Measurements from ENCODE around the gene RHEBL1.
A peak's percentile ranks its signal among the peaks of the same experiment; 100 is the strongest.
"Not testable (repeated sequence)": the region's sequence is repeated elsewhere in the genome, so short reads cannot be mapped to it uniquely, and the experiment has no call there.

Gene RHEBL1

DNA sequence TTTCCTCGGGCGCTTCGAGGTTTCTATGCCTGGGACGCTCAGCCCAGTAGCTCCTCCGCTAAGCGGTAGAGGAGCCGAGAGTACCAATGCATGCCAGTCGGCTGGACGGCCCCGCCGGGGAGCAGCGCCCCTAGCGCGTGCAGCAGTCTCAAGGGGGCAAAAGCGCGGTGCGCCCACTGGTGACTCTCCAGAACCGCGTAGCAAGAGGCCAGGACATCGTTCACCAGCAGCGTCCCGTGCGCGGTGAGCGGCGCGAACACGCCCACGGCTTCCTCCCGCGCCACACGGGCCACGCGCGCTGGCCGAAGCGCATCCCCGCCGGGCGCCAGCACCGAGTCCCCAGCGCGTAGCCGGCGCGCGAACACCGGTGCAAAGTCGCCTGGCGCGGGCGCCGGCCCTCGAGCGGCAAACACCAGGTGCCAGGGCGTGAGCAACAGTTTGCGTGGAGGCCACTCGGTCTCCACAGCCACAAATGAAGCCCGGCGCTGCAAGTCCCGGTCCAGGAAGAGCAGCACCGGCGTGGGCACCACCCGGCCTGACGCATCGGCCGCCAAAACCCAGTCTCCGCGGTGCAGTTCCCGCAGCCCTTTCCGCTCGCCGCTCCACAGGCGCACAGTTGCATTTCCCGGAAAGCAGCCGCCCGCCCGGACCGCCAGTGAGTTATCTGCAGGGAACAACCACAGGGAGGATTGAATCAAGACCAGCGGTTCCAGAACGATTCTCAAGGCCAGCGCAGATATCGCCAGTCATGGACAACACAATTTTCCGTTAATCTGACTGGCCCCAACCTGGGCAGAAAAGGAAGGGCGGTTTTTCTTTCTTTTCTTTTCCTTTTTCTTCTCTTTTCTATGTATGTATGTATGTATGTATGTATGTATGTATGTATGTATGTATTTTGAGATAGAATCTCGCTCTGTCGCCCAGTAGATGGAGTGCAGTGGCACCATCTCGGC lies 20.3 kb upstream of the RHEBL1 start:
- DNase-seq (ENCODE audit: low spot score): no peak

DNA sequence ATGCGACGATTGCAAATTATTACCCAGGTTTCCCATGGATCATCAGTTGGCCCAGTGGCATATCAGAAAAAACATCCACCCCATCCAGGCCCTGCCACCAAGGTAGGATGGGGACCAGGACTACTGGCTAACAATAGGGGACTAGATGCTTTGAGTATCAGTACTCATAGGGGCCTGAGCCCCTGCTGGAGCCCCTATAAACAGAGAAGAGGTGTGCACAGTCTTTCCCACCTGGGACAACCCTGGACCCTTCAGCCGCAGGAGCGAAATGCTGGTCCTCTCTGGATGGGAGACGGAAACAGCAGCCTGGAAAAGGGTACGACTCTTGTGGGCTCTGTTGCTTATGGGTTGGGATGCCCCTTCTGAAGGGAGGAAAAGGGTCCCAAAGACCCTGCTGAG lies 19.2 kb upstream of the RHEBL1 start:
- DNase-seq (ENCODE audit: low spot score): no peak

DNA sequence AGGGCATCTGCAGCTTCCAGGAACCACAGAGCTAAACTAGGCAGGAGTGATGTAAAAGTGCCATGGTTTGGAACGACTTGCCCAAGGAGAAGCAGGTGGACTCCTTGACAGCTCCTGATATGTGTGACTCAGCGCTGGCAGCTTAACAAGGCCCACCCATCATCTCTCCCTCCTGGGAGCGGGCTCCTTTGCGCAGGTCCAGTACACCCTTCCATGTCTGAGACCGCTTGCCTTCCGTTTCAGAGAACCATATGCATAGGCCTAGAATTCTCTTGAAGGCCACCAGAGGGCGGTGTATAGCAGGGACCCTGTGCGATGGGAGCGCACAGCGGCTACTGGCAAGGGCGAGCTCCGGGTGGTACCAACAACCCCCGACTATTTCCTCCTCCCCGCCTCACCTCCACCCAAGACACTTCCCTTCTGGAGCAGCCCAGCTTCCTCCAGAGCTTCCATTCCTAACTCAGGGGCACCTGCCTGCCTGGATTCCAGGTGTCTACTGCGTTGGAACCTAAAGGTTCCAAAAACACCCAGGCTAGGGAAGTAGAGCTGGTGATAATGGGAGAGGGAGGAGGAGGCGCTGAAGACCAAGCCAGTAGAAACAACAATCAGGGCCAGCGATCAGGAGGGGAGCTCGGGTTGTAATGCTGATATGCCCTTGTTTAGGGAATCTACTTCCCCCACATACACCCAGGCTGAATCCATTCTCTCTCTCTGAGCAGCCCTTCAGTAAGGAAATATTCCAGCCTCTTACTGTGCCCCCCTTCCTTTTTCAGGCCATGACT lies 18.6 kb upstream of the RHEBL1 start:
- peak; percentile 91 for DNase-seq (ENCODE audit: low spot score)

DNA sequence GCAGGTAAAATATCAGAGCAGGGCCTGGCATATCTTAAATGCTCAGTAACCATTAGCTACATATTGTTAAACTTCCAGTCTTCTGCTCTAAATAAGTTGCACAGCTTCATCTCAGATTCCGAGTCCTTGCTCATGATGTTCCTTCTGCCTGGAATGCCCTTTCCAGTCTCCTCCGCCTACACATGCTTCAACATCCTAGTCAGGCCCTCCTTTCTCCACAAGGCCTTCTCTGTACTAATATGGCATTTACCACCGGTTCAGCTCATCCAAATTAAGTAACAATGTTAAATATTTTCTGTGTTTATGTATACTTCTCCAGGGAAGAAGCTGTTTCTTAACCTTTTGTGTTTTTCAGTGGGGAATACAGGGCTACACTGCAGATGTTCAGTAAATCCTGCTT lies 16.3 kb upstream of the RHEBL1 start:
- DNase-seq (ENCODE audit: low spot score): no peak

DNA sequence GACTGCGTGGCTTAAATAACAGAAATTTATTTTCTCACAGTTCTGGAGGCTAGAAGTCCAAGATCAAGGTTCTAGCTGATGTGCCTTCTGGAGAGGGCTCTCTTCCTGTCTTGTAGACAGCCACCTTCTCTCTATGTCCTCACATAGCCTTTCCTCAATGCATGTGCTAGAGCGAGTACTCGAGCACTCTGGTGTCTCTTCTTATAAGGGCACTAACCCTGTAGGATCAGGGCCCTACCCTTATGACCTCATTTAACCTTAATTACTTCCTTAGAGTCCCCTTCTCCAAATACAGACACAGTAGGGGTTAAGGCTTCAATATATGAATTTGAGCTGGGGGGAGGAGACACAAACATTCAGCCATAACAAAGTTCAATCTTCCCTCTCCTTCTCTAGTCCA lies 14.7 kb upstream of the RHEBL1 start:
- no peak for DNase-seq (ENCODE audit: low spot score)

DNA sequence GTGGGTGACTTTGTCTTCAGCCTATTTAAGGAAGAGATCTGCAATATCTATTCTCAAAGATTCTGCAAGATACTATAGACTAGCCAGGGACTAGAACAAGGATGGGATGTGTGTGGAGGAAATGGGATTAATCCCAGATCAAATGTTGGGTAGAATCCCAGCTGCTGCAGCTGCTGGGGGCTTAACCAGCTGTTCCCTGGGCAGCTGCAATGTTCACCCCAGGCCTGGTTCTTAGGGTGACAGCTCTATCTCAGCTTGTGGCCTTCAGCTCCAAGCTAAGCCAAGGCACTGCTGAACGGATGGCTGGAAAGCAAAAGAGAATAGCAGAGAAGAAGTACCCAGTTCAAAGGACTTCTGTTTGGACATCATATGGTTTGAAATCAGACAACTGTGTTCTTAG lies 10.0 kb upstream of the RHEBL1 start:
- DNase-seq (ENCODE audit: low spot score): no peak

DNA sequence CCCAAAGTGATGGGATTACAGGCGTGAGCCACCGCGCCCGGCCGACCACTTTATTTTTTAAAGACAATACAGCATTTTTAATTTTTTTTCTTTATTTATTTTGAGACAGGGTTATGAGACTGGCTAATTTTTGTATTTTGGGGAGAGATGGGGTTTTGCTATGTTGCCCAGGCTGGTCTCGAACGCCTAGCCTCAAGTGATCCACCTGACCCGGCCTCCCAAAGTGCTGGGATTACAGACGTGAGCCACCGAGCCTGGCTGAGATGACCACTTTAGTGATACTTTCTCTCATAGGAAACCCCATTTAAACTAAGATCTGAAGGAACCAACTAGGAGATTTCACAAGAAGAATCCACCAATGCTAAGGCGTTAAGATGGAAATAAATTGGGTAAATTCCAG lies 1.2 kb upstream of the RHEBL1 start:
- DNase-seq (ENCODE audit: low spot score): no peak

DNA sequence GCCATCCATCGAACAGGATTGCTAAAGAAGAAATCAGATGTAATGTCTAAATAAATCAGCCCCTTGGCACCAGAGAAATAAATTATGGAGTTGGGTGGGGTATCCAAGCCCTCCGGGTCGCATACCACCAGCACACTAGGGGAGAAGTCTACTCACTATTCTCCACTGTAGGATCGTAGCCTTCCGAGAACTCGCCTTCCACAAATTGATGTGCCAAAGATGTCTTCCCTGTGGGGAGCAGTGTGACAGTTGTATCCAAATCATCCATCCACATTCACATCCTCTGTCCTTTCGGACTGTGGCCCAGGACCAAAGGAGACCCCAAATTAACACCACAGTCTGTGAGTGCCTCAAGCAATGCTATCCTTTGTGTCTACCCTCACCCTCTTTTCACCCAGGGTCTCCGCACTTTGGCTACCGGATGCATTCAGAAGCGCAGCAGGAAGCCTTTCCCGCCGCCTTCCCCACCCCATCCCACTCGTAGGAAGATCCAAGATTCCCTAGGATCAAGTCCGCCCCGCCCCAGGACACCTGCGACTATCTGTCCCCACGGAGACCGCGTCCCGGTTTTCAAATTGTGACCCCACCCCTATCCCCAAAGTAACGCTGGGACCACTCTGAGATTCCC lies 786 bp downstream of the RHEBL1 start:
- DNase-seq (ENCODE audit: low spot score): no peak

DNA sequence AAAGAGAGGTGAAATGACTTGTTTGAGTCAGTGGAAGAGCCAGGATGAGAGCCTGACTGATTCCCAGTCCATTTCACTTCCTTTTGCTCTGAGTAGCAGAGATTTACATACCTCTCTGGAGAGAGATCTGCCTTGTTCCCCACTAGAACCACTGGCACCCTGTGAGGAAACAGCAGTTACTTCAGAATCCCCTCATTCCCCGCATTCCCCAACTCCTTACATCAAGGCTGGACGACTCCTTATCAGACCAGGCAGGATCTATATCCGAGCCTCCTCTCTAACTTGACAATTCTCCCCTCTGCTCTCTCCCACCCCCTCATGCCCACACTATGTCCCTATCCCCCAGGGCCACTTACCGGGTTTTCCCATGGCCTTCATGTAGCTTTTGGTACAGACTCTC lies 3.7 kb downstream of the RHEBL1 start:
- DNase-seq (ENCODE audit: low spot score): no peak

DNA sequence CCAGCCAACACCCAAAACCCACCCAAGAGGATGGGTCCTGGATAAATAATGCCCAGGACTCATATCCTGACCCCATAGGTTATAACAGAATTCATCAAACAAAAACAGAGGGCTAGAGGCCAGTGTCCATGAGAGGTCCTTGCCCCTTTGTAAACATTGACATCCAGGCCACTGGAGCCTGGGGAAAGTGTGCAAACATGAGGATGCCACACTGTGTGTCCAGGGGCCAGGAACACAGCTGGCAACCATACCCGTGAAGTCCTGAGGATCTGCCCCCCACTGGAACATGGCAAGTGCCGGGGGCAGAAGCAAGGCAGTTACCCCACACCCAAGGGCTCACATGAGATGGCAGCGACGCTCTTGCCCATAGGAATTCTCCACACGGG lies 5.0 kb downstream of the RHEBL1 start:
- no peak for DNase-seq (ENCODE audit: low spot score)

DNA sequence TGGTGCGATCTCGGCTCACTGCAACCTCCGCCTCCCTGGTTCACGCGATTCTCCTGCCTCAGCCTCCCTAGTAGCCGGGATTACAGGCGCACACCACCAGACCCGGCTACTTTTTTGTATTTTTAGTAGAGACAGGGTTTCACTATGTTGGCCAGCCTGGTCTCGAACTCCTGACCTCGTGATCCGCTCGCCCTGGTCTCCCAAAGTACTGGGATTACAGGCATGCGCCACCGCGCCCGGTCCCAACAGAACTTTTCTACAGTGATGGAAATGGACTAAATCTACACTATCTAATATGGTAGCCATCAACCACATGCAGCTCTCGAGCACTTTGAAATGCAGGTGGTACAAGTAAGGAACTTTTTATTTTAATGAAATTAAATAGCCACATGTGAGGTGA lies 7.9 kb downstream of the RHEBL1 start:
- DNase-seq (ENCODE audit: low spot score): not testable (repeated sequence)

DNA sequence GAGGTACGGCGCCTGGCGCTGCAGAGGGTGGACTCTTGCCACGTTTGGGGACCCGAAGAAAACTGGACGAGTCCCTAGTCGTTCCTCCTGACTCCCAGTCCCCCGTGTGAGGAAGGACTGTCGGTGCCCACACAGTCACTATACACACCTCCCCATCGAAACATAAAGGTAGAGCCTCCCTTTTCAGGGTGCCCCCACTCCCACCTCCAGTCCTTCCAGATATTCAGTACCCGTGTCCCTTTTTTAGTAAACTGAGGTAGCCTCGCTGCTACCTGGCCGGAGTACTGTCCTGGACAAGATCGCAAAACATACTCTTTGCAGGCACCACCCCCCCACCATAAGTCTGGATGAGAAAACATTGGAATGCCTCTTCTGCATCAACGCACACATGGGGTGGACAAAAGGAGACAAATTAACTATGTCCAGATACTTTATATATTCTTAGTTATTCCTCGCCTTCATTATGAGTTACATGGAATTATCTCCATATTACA lies 8.6 kb downstream of the RHEBL1 start:
- no peak for DNase-seq (ENCODE audit: low spot score)

DNA sequence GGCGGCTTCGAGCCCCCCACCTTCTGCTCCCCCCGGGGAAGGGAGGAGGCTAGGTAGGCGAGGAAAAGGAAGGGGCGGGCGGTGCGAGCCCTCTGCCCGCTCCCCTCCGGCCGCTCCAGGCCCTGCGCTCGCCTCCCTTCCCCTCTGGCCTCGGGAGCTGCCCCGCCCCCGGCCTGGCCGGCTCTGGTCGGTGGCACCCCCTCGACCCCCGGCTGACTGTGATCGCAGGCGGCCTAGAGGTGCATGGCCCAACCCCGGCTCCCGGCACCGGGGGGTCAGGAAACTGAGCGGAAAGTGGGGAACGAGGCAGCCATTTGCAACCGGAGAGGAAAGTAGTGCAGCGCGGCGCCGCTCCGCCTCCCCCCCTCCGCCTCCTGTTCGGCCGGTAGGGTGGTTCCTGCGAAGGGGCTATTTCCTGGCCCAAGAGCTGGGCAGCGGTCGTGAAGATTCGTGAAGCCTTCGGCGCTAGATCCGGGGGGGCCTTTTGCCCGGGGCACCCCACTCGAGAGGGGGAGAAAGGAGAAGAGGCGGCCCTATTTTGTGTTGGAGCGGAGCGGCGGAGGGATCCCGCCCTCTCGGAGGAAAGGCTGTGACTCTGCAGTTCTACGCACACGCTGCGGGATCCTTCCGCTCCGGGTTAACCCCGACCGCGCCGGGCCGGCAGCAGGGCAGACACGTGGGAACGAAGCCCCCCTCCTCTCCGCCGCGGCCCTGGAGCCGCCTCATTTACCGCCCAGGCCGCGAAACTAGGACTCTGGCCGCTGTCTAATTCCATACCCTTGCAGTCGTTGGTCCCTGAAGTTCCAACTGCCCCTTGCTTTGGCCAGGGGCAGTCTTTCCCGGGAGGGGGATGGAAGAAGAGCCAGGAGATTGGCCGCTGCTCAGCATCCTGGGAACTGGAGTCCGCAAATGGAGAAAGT lies 9.3 kb downstream of the RHEBL1 start, which contains the start of gene KMT2D:
Gene KMT2D, minus strand, starts transcription at position 558 of the 920 bp plus-strand sequence. CDS start 5,470 bp downstream, outside the sequence.
- DNase-seq (ENCODE audit: low spot score): peak; percentile 96

DNA sequence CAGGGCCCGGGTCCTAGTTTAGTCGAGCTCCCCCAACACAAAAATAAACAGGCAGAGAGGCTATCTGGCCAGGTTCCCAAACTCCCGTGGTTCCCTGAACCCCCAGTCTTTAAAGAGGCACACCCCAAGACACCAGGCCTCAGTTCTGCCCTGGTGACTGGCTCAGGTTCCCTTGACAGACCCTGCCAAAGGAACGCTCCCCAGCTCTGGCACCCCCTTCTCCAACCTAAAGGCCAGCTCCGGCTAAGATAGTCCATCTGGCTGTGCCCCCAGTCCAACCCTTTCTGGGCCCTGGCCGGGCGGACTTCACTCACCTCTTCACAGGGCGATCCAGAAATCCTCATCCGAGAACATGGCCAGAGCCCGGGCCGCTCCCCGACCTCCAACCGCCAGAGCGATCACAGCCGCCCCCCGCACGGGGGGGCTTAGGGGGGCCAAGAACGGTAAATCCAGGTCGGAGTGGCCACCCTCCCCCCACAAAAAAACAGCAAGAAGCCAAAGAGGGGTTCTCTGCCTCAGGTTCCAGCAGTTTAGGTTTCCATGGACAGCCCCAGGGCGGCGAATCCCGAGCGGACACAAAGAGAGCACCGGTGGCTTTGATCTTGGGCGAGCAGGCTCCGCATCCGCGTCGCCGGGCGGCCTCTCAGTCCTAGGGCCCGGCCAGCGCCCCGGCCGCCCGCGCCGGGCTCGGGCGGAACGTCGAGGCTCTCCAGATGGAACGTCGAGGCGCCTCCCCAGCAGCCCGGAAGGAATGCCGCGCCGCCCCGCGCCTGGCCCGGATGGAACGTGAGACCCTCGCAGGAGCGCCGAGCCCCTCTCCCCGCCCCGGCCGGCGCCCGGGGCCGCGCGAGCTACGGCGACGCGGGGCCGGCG lies 10.2 kb downstream of the RHEBL1 start:
- DNase-seq (ENCODE audit: low spot score): no peak

DNA sequence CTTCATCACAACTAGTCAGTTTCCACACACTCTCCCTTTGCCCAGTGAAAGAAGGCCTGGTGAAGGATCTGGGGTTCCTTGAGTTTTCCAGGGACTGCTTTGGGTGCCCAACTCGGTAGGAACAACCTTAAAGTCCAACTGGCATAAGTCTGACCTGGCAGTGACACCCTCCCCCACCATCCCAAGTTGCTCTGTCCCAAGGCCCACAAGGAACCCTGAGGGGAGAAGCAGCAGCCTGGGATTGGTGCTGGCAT lies 10.8 kb downstream of the RHEBL1 start:
- no peak for DNase-seq (ENCODE audit: low spot score)

DNA sequence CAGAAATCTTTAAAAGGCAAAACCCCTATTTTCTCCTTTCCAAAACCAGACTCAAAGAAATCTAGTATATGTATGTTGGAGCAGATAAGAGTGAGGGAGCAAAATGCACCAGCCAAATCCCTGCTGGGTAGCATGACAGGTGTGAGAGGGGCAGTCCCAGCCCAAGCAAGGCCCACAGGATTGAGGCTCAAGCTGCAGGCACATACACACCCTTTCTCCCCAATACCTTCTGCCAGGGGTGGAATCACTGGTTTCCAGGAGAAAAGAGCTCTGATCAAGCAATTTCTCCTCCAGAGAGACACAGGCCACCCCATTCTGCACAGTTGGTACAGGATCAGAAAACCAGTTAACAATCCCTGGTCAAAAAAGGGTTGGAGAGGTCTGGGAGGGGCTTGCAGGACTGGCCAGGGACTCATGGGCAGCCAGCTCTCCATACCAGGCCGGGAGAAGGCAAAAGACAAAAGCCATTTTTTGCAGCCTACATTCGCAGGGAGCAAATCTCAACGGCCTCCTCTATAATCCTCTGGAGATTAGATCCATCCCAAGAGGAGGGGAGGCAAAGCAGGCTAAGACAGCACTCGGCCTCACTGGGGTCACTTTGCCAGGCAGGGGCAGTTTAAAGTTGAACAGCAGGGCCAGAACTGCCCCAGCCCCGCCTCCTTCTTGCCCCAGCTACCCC lies 11.3 kb downstream of the RHEBL1 start:
- no peak for DNase-seq (ENCODE audit: low spot score)

DNA sequence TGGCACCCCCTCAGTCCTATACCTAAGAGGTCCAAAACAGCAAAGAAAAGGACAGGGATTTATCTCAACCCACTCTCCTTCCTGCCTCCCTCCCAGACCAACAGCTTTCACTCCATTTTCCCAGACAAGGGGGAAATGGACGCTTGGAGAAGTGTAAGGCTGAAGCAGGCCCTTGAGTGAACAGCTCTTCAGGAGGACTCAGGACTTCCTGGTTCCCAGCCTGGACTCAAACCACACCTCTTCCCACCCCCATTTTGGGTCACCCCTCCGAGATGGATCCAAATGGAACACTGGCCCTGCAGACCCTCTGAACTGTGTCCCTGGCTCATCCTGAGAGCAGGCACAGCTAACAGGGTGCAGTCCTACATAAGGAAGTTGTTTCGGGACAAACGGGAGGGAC lies 11.9 kb downstream of the RHEBL1 start:
- DNase-seq (ENCODE audit: low spot score): no peak

DNA sequence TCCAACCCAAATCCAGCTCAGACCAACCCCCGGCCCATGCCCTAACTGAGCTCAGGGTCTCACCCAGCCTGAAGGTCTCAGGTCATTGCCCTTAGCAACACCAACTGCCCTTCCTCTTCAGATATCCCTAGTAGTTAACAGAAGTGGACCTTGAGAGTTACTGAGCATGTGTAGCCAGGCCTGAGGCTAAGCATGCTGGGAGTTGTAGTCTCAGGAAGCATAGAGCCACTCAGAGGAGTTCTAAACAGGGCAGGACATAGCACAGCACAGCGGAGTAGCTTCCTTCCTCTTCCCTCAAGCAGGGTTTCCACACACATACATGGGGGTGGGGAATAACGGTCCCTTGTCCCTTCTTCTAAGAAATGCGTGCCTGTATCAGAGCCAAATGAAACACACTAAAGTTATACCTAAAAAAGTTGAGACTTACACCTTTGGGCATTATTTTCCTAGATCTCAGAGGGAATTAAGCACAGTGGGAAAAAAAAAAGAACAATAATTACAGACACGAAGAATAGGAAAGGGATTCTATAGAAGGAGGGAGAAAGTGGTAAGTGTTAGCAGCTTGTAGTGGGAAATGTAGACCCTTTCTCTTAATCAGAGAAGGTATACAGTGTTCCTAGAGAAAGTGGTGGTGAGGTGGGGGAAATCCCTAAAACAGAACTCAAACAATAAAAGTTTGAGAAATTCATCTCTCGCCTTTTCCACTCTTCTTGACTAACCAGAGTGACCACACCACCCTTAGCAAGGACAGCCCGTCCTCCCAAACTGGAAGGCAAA lies 13.6 kb downstream of the RHEBL1 start:
- peak; percentile 51 for DNase-seq (ENCODE audit: low spot score)

DNA sequence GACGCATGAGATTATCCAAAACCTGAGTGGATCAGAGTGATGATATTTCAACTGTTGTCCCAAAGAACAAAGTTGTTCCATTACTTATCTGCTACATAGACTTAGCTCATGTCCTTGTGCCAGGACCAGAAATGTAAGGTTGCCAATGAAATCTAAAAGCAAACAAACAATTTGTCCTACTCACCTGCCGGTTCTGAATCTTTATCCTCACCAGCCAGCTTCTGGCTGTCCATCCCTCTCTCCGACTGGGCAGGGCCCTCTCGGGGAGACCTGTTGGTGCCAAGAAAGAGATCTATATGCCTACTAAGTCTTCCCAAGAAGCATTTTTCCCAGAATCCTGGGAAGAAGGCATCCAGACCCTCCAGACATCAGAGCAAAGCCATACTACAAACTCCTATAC lies 14.7 kb downstream of the RHEBL1 start:
- DNase-seq (ENCODE audit: low spot score): no peak
